Measurements from ENCODE around the gene CRYAA.

CRYAA gene

GRCh38 chr21:43204638-43205037 lies 35.8 kb downstream of the CRYAA start:
- DNase-seq = no peak

GRCh38 chr21:43206231-43207042 lies 37.6 kb downstream of the CRYAA start:
- no peak for DNase-seq

GRCh38 chr21:43207043-43207315 lies 38.2 kb downstream of the CRYAA start:
- DNase-seq = no peak

- no peak for DNase-seq
These were observed 39.1 kb downstream of the CRYAA start for GRCh38 chr21:43207868-43208267.

- DNase-seq = no peak
These were observed 39.9 kb downstream of the CRYAA start for GRCh38 chr21:43208561-43209332.

- DNase-seq = no peak
These were observed 41.0 kb downstream of the CRYAA start for GRCh38 chr21:43209575-43210453.

GRCh38 chr21:43210454-43211071 lies 41.8 kb downstream of the CRYAA start:
- DNase-seq = no peak

- DNase-seq = no peak
These were observed 42.4 kb downstream of the CRYAA start for GRCh38 chr21:43211072-43211759.

- no peak for DNase-seq
These were observed 42.9 kb downstream of the CRYAA start for GRCh38 chr21:43211760-43212115.
